Measurements from ENCODE around the gene ZNF75A.

DNA sequence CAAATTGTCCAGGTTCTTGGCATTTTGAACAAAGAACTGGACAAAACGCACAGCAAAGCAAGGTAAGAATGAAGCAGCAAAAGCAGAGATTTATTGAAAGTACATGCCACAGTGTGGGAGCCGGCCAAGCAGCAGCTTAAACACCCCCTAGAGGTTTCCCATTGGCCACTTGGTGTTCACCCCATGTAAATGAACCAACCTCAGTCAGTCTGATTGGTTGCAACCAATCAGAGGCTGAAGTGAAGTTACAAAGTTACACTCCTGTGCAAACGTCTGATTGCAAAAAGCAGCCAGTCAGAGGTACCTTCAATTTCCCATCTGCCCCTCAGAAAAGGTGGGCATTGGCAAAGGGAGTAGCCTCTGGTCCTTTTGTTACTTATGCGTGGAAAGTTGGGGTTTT, 30.8 kb upstream of the ZNF75A start:
- TF ChIP-seq, protein P1, sequence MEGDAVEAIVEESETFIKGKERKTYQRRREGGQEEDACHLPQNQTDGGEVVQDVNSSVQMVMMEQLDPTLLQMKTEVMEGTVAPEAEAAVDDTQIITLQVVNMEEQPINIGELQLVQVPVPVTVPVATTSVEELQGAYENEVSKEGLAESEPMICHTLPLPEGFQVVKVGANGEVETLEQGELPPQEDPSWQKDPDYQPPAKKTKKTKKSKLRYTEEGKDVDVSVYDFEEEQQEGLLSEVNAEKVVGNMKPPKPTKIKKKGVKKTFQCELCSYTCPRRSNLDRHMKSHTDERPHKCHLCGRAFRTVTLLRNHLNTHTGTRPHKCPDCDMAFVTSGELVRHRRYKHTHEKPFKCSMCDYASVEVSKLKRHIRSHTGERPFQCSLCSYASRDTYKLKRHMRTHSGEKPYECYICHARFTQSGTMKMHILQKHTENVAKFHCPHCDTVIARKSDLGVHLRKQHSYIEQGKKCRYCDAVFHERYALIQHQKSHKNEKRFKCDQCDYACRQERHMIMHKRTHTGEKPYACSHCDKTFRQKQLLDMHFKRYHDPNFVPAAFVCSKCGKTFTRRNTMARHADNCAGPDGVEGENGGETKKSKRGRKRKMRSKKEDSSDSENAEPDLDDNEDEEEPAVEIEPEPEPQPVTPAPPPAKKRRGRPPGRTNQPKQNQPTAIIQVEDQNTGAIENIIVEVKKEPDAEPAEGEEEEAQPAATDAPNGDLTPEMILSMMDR (conservative IDR thresholded peaks at IDR 0.05; ENCODE audit: low read depth in 2 of 2) = no peak
- TF ChIP-seq POLR2AphosphoS5 (IDR thresholded peaks at IDR 0.05; ENCODE audit: low read depth) = no peak
- no peak for TF ChIP-seq EZH2 (IDR thresholded peaks at IDR 0.05; ENCODE audit: low read depth, unreplicated experiment)
- TF ChIP-seq, protein P2, sequence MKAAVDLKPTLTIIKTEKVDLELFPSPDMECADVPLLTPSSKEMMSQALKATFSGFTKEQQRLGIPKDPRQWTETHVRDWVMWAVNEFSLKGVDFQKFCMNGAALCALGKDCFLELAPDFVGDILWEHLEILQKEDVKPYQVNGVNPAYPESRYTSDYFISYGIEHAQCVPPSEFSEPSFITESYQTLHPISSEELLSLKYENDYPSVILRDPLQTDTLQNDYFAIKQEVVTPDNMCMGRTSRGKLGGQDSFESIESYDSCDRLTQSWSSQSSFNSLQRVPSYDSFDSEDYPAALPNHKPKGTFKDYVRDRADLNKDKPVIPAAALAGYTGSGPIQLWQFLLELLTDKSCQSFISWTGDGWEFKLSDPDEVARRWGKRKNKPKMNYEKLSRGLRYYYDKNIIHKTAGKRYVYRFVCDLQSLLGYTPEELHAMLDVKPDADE (IDR thresholded peaks at IDR 0.05) = no peak
- no peak for TF ChIP-seq CREB1 (CRISPR knock-in tag; IDR thresholded peaks at IDR 0.05; ENCODE audit: low read depth)
- TF ChIP-seq EZH2phosphoT487 (IDR thresholded peaks at IDR 0.05; ENCODE audit: unreplicated experiment) = no peak
- no peak for TF ChIP-seq STAT1 (IDR thresholded peaks at IDR 0.05; ENCODE audit: unreplicated experiment)
